Measurements from ENCODE around the gene ALOX12B.
A peak's percentile ranks its signal among the peaks of the same experiment; 100 is the strongest.

Gene ALOX12B

GRCh38 chr17:8087075-8087951 lies at the start of gene ALOX12B:
TSS of gene ALOX12B (minus strand) at chr17:8087716. CDS start at chr17:8087442, 274 bp downstream.
- DNase-seq, result no peak

- no peak for DNase-seq
These were observed 46.4 kb upstream of the ALOX12B start for GRCh38 chr17:8133941-8134340.

- DNase-seq, result no peak
These were observed 45.9 kb upstream of the ALOX12B start for GRCh38 chr17:8133399-8133798.

GRCh38 chr17:8131844-8132441 lies 44.4 kb upstream of the ALOX12B start:
- DNase-seq, result no peak

- no peak for DNase-seq
These were observed 40.7 kb upstream of the ALOX12B start for GRCh38 chr17:8128125-8128784.

GRCh38 chr17:8126491-8127066 lies 39.1 kb upstream of the ALOX12B start:
- DNase-seq, result peak in 1 of 2 experiments; percentile 63

- peak in 1 of 2 experiments; percentile 18 for DNase-seq
These were observed 38.5 kb upstream of the ALOX12B start for GRCh38 chr17:8125947-8126490.

GRCh38 chr17:8125154-8125946 lies 37.8 kb upstream of the ALOX12B start:
- DNase-seq, result peak; percentile 83 to 90

GRCh38 chr17:8124350-8125153 lies 37.0 kb upstream of the ALOX12B start:
- no peak for DNase-seq

GRCh38 chr17:8123695-8124349 lies 36.3 kb upstream of the ALOX12B start, which contains the start of gene HES7:
TSS of gene HES7 (minus strand) at chr17:8124106. CDS start at chr17:8124084, 22 bp downstream.
- no peak for DNase-seq

- peak; percentile 46 to 51 for DNase-seq
These were observed 35.6 kb upstream of the ALOX12B start for GRCh38 chr17:8122924-8123694.

GRCh38 chr17:8122422-8122923 lies 35.0 kb upstream of the ALOX12B start:
- DNase-seq, result peak in 1 of 2 experiments; percentile 24

GRCh38 chr17:8121681-8122421 lies 34.3 kb upstream of the ALOX12B start:
- DNase-seq, result peak; percentile 25 to 58

- DNase-seq, result no peak
These were observed 33.8 kb upstream of the ALOX12B start for GRCh38 chr17:8121407-8121680.

- peak; percentile 75 to 79 for DNase-seq
These were observed 33.2 kb upstream of the ALOX12B start for GRCh38 chr17:8120520-8121406.

GRCh38 chr17:8119581-8120519 lies 32.3 kb upstream of the ALOX12B start:
- DNase-seq, result peak; percentile 83 to 90

Measured in stimulated activated CD4-positive, alpha-beta T cell treated with anti-CD3 and anti-CD28 coated beads, Interleukin-4, amount 100 ng/mL, for 4 hours (primary cell).